Lower leg skin (tissue), 4 donors: ENCODE results near the gene CELF3. TPM values are rescaled to one million over a fixed set of nuclear protein-coding genes. Genes with fewer than 3 reads are reported as not detected.

Experiments used
- DNase-seq, 2 donors: peaks; one replicate each; pipeline ENCODE4 v3.0.0-alpha.2; 2019; ENCODE audit warnings: low spot score in 2 of 2
- H3K4me3 ChIP-seq: fragments of 200-600 bp; sonication (generic); 2 replicates; pipeline ENCODE4 v1.5.1; 2017; ENCODE audit warnings: mild to moderate bottlenecking, low read depth; ENCODE audit not compliant: poor library complexity, severe bottlenecking
- CTCF ChIP-seq, 3 donors: fragments of 450-650 bp; IDR thresholded peaks; one replicate each; pipeline ENCODE4 v1.5.1; 2016; ENCODE audit warnings: antibody characterized with exemption in 3 of 3, mild to moderate bottlenecking in 3 of 3, moderate library complexity in 2 of 3
- POLR2A ChIP-seq, 2 donors: fragments of 450-650 bp; IDR thresholded peaks; one replicate each; pipeline ENCODE4 v1.6.1; 2016 to 2017; ENCODE audit warnings: antibody characterized with exemption in 2 of 2, mild to moderate bottlenecking in 1 of 2, moderate library complexity in 1 of 2
- WGBS, 2 donors: methylation state at CpG; one replicate each; pipeline ENCODE4 v1.1.5; 2018; 5-methylcytosine and 5-hydroxymethylcytosine counted together
- intact Hi-C: fragments of 100-400 bp; cut with DNase I; formaldehyde crosslinking; loops from one replicate; pipeline ENCODE4 v1.15.0; 2023; ENCODE audit warnings: low total_unique reads
- total RNA-seq, 4 donors: library from RNA; depleted of rRNA; stranded (reverse); fragments of >200 nt; gene quantifications; one replicate each; pipeline ENCODE4 v1.1.0, GENCODE V29; 2016

CELF3 gene
- total RNA-seq, 4 donors from 2014 or later, result not detected

- intact Hi-C loops, result no loop called here
- TF ChIP-seq POLR2A (IDR thresholded peaks at IDR 0.05) (no peak), CTCF (IDR thresholded peaks at IDR 0.05) (no peak)
- 71 to 76% methylated on average over 3 of the region's 3 CpGs for WGBS, 2 donors
- no peak overlapping the region for H3K4me3 ChIP-seq
- DNase-seq, result no peak
Measured at GRCh38 chr1:151668090-151668489, 48.5 kb downstream of the CELF3 start.

- WGBS, 2 donors, result 75 to 84% methylated on average over 6 of the region's 6 CpGs
- no peak for DNase-seq
- no peak overlapping the region for H3K4me3 ChIP-seq
- intact Hi-C loops, result no loop called here
- TF ChIP-seq POLR2A (IDR thresholded peaks at IDR 0.05) (no peak), CTCF (IDR thresholded peaks at IDR 0.05) (no peak)
Measured at GRCh38 chr1:151661751-151662150, 54.9 kb downstream of the CELF3 start.

GRCh38 chr1:151655371-151655770 is 61.2 kb downstream of the CELF3 start:
- whole genome bisulfite sequencing, 2 donors, result 74 to 77% methylated on average over 3 of the region's 3 CpGs
- H3K4me3 ChIP-seq, result no peak overlapping the region
- intact Hi-C loops, result no loop called here
- TF ChIP-seq POLR2A (IDR thresholded peaks at IDR 0.05) (no peak), CTCF (IDR thresholded peaks at IDR 0.05) (no peak)
- no peak for DNase-seq

- no peak for DNase-seq
- intact Hi-C loops, result no loop called here
- TF ChIP-seq CTCF (IDR thresholded peaks at IDR 0.05), result no peak
- no peak for TF ChIP-seq POLR2A (IDR thresholded peaks at IDR 0.05)
- WGBS, 2 donors, result 65 to 80% methylated on average over 1 of the region's 1 CpG
- H3K4me3 ChIP-seq, result no peak overlapping the region
Measured at GRCh38 chr1:151653397-151653796, 63.2 kb downstream of the CELF3 start.

Other genes starting within 250 kb of the CELF3 start
- gene CGN, start 205.4 kb downstream of the CELF3 start, total RNA-seq, result 10 to 100 TPM; 33.6 to 71.0 (median 44.6) TPM
- 100 to 1,000 TPM; 140 to 186 (median 161) TPM for gene TUFT1, start 176.5 kb downstream of the CELF3 start, total RNA-seq
- gene SNX27, start 104.8 kb downstream of the CELF3 start, total RNA-seq, result 10 to 100 TPM; 21.9 to 34.3 (median 26.5) TPM
- gene RIIAD1, start 4.7 kb upstream of the CELF3 start, total RNA-seq, result not detected
- 100 to 1,000 TPM in 1 of 4 donors, 10 to 100 TPM in 3; 48.8 to 112 (median 66.4) TPM for gene MRPL9, start 46.7 kb upstream of the CELF3 start, total RNA-seq
- 1 to 10 TPM; 2.1 to 3.0 (median 2.6) TPM for gene TDRKH, start 73.7 kb upstream of the CELF3 start, total RNA-seq
- gene LINGO4, start 88.6 kb upstream of the CELF3 start, total RNA-seq, result under 1 TPM in 3 of 4 donors, not detected in 1; 0.17 to 0.36 (median 0.34) TPM
- gene RORC, start 115.0 kb upstream of the CELF3 start, total RNA-seq, result 10 to 100 TPM; 33.6 to 83.2 (median 58.2) TPM
- 1 to 10 TPM; 1.4 to 4.2 (median 2.3) TPM for gene C2CD4D, start 123.0 kb upstream of the CELF3 start, total RNA-seq
- 100 to 1,000 TPM in 1 of 4 donors, 10 to 100 TPM in 3; 74.4 to 115 (median 88.3) TPM for gene THEM5, start 136.9 kb upstream of the CELF3 start, total RNA-seq
- gene THEM4, start 192.7 kb upstream of the CELF3 start, total RNA-seq, result 10 to 100 TPM in 1 of 4 donors, 1 to 10 TPM in 3; 5.1 to 15.3 (median 7.0) TPM